HepG2 (cell line): ENCODE results near the gene GNPDA1. TPM values are rescaled to one million over a fixed set of nuclear protein-coding genes. Genes with fewer than 3 reads are reported as not detected.

Experiments used
- ATAC-seq: fragments of 200-7000 bp; cut with Tn5 transposase; 3 replicates; pipeline ENCODE4 v1.9.1; 2020; ENCODE audit warnings: mild to moderate bottlenecking, moderate library complexity
- BruUV-seq: library from RNA; stranded (reverse); fragments of 400-500 nt; replicated peaks from 2 replicates; lab custom pipeline; 2021; lab: Mats Ljungman, UMichigan
- CTCF ChIA-PET: fragments of 300-600 bp; formaldehyde crosslinking; extraction: SDS; loops from one replicate; lab custom pipeline; 2021; ENCODE audit warnings: low total read pairs, inconsistent platforms, low intra/inter-chr PET ratio; lab: Yijun Ruan, JAX
- POLR2A ChIA-PET: fragments of 350-600 bp; sonication (Branson Sonifier 250); formaldehyde crosslinking; loops from one replicate; lab custom pipeline; 2020; ENCODE audit warnings: antibody characterized with exemption, inconsistent platforms; lab: Yijun Ruan, JAX
- DNase-seq: peaks from one replicate; pipeline ENCODE4 v3.0.0-alpha.2; 2015; ENCODE audit warnings: low spot score
- FAIRE-seq: peaks from 3 replicates; lab custom pipeline; 2011; peaks lifted over from hg19 to GRCh38; lab: Jason Lieb, UNC
- H2AFZ ChIP-seq: one replicate; pipeline ENCODE4 v1.6.1; 2011; ENCODE audit warnings: low read length, inconsistent platforms
- H3K27ac ChIP-seq: fragments of 300-600 bp; 3 replicates; pipeline ENCODE4 v1.8.0; 2011; ENCODE audit warnings: mixed run types, mild to moderate bottlenecking, mixed read lengths, low read length, inconsistent platforms; ENCODE audit not compliant: insufficient read depth; ENCODE audit errors: extremely low read length
- H3K27me3 ChIP-seq, 2 experiments: fragments of 200-600 bp in 1 of 2; 2 replicates in 1 of 2; 3 replicates in 1 of 2; pipeline versions ENCODE4 v1.6.0 to v1.8.0; 2011; ENCODE audit warnings: low read length in 2 of 2, mild to moderate bottlenecking in 2 of 2, moderate library complexity in 2 of 2, inconsistent platforms in 1 of 2; ENCODE audit not compliant: insufficient read depth in 2 of 2, control insufficient read depth in 1 of 2
- H3K36me3 ChIP-seq, 2 experiments: fragments of 200-600 bp in 1 of 2; replicated peaks in 1 of 2; 2 replicates in 1 of 2; 3 replicates in 1 of 2; pipeline versions ENCODE4 v1.5.1 to v1.8.0; 2011; ENCODE audit warnings: low read length in 2 of 2, inconsistent platforms in 1 of 2; ENCODE audit not compliant: insufficient read depth in 2 of 2, control insufficient read depth in 1 of 2
- H3K4me1 ChIP-seq: 2 replicates; pipeline ENCODE4 v1.5.1; 2012; ENCODE audit warnings: low read length, inconsistent platforms; ENCODE audit not compliant: insufficient read depth
- H3K4me2 ChIP-seq: 2 replicates; pipeline ENCODE4 v1.6.0; 2011; ENCODE audit warnings: low read depth, low read length, inconsistent platforms
- H3K4me3 ChIP-seq, 3 experiments: fragments of 200-600 bp in 1 of 3; sonication (generic), shearing (Covaris generic) in 1 of 3; replicated peaks in 1 of 3; 2 replicates each; pipeline ENCODE4 v1.5.1; 2011 to 2016; ENCODE audit warnings: low read length in 3 of 3, inconsistent platforms in 2 of 3, low read depth in 2 of 3, mild to moderate bottlenecking in 2 of 3, control low read depth in 1 of 3, mixed read lengths in 1 of 3; ENCODE audit not compliant: insufficient read depth in 1 of 3
- H3K79me2 ChIP-seq: one replicate; pipeline ENCODE4 v1.6.1; 2011; ENCODE audit warnings: low read length, inconsistent platforms; ENCODE audit not compliant: insufficient read depth
- H3K9ac ChIP-seq: 2 replicates; pipeline ENCODE4 v1.6.0; 2011; ENCODE audit warnings: mild to moderate bottlenecking, low read depth, low read length, inconsistent platforms; ENCODE audit not compliant: insufficient read depth
- H3K9me3 ChIP-seq: 2 replicates; pipeline ENCODE4 v1.5.1; 2012; ENCODE audit warnings: mild to moderate bottlenecking, low read length
- H4K20me1 ChIP-seq: 2 replicates; pipeline ENCODE4 v1.6.0; 2011; ENCODE audit warnings: inconsistent platforms, mild to moderate bottlenecking, low read length, moderate library complexity; ENCODE audit not compliant: insufficient read depth
- ATF6 ChIP-seq: sonication (generic); formaldehyde crosslinking; conservative IDR thresholded peaks from 2 replicates; pipeline ENCODE4 v1.4.0; 2020; ENCODE audit warnings: missing genetic modification reagents
- CEBPG ChIP-seq: IDR thresholded peaks from 2 replicates; pipeline ENCODE4 v1.6.1; 2016
- CENPX ChIP-seq: sonication (generic); formaldehyde crosslinking; IDR thresholded peaks from 2 replicates; pipeline ENCODE4 v1.9.0; 2021; ENCODE audit warnings: mild to moderate bottlenecking, missing genetic modification reagents, moderate library complexity
- ERF ChIP-seq: IDR thresholded peaks from 2 replicates; pipeline ENCODE4 v1.6.1; 2018; ENCODE audit warnings: missing biosample characterization, missing genetic modification reagents
- HIVEP1 ChIP-seq: sonication (generic); formaldehyde crosslinking; IDR thresholded peaks from 2 replicates; pipeline ENCODE4 v1.4.0; 2020; ENCODE audit warnings: mild to moderate bottlenecking, missing genetic modification reagents
- MYC ChIP-seq: sonication (generic); formaldehyde crosslinking; IDR thresholded peaks from 2 replicates; pipeline ENCODE4 v1.9.0; 2021; ENCODE audit warnings: missing genetic modification reagents, borderline replicate concordance
- NR2F2 ChIP-seq: IDR thresholded peaks from 2 replicates; pipeline ENCODE4 v1.6.1; 2012; ENCODE audit warnings: low read depth, inconsistent platforms, borderline replicate concordance
- RCOR2 ChIP-seq: IDR thresholded peaks from 2 replicates; pipeline ENCODE4 v1.6.1; 2016; ENCODE audit warnings: missing biosample characterization, missing genetic modification reagents
- SRSF1 ChIP-seq: fragments of 200-400 bp; formaldehyde crosslinking; optimal IDR thresholded peaks from 2 replicates; pipeline ENCODE3; 2017; ENCODE audit warnings: mild to moderate bottlenecking, low read depth, low read length, moderate library complexity
- TEAD2 ChIP-seq: sonication (generic); formaldehyde crosslinking; IDR thresholded peaks from 2 replicates; pipeline ENCODE4 v1.9.0; 2021; ENCODE audit warnings: missing genetic modification reagents
- ZBTB8A ChIP-seq: sonication (generic); formaldehyde crosslinking; IDR thresholded peaks from 2 replicates; pipeline ENCODE4 v1.4.0; 2020; ENCODE audit warnings: mild to moderate bottlenecking, low read depth, missing genetic modification reagents, borderline replicate concordance
- ZMAT5 ChIP-seq: sonication (generic); formaldehyde crosslinking; IDR thresholded peaks from 2 replicates; pipeline ENCODE4 v1.5.0; 2020; ENCODE audit warnings: mild to moderate bottlenecking, low read depth, missing genetic modification reagents, borderline replicate concordance
- WGBS: methylation state at CpG from one replicate; pipeline ENCODE4 v1.1.6; 2017; ENCODE audit warnings: low lambda C conversion rate; 5-methylcytosine and 5-hydroxymethylcytosine counted together
- in situ Hi-C: cut with HindIII; loops from 2 replicates; pipeline ENCODE4 v1.10.0; 2017; ENCODE audit warnings: low pct_unique_long_range_greater_than_20kb; ENCODE audit not compliant: extremely low pct_ligation_motif_present
- intact Hi-C: fragments of 100-400 bp; cut with micrococcal nuclease; formaldehyde crosslinking; loops from one replicate; pipeline ENCODE4 v1.10.0; 2022; ENCODE audit not compliant: unreplicated experiment
- polyA plus RNA-seq, 8 experiments: library from polyadenylated mRNA; depleted of rRNA in 3 of 8; stranded (reverse) in 7 of 8; unstranded in 1 of 8; fragments of >200 nt; fragmentation: Illumina TruSeq in 4 of 8; extraction: Trizol in 4 of 8; gene quantifications; 2 replicates each; pipeline versions ENCODE4 v1.2.1 to v1.2.3, GENCODE V29; 2011 to 2016; ENCODE audit warnings: low read depth in 4 of 8, missing spikeins in 1 of 8, mixed read lengths in 1 of 8; ENCODE audit not compliant: insufficient read depth in 1 of 8
- total RNA-seq, 5 experiments: library from RNA; depleted of rRNA; stranded (reverse); fragments of >200 nt; fragmentation: Illumina TruSeq; extraction: Trizol; gene quantifications; 2 replicates each; pipeline ENCODE4 v1.2.3, GENCODE V29; 2016; ENCODE audit warnings: low read depth in 1 of 5
- TF ChIP-seq, protein P1 (sequence below): sonication (generic); formaldehyde crosslinking; IDR thresholded peaks from 2 replicates; pipeline ENCODE4 v1.8.0; 2022; ENCODE audit warnings: missing genetic modification reagents, mild to moderate bottlenecking, inconsistent platforms, borderline replicate concordance
- TF ChIP-seq, protein P2 (sequence below): sonication (generic); formaldehyde crosslinking; IDR thresholded peaks from 2 replicates; pipeline ENCODE4 v1.8.1; 2023; ENCODE audit warnings: mild to moderate bottlenecking, missing genetic modification reagents, borderline replicate concordance

GNPDA1 gene
- total and polyA plus RNA-seq, 2 of the 13 experiments (the other 11 are each of a cell fraction or from before 2014, with no cell fraction given), result 6.0 to 54.1 TPM

- no peak for TF ChIP-seq ATF6
Measured at GRCh38 chr5:142057697-142058056, 44.9 kb upstream of the GNPDA1 start (continued).

GRCh38 chr5:142056816-142057696, 44.2 kb upstream of the GNPDA1 start:
- TF ChIP-seq, protein P1, sequence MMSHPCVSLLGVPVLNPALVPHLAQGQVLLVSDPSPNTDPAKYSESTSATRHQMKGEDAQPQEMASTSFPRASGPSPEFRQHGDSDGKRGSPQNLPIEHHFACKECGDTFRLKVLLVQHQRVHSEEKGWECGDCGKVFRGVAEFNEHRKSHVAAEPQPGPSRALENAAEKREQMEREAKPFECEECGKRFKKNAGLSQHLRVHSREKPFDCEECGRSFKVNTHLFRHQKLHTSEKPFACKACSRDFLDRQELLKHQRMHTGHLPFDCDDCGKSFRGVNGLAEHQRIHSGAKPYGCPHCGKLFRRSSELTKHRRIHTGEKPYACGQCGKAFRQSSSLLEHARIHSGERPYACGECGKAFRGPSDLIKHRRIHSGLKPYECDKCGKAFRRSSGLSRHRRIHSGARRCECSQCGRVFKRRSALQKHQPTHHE (CRISPR knock-in tag), result no peak
- TF ChIP-seq RCOR2 (CRISPR knock-in tag) (no peak), CENPX (no peak), CEBPG (CRISPR knock-in tag) (no peak), MYC (CRISPR knock-in tag) (no peak), ZBTB8A (CRISPR knock-in tag) (no peak), ERF (CRISPR knock-in tag) (no peak), ZMAT5 (CRISPR knock-in tag) (no peak), SRSF1 (no peak), HIVEP1 (CRISPR knock-in tag) (no peak), TEAD2 (no peak), NR2F2 (no peak)
- TF ChIP-seq, protein P2, sequence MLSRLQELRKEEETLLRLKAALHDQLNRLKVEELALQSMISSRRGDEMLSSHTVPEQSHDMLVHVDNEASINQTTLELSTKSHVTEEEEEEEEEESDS (CRISPR knock-in tag), result no peak
- Histone ChIP-seq H3K27ac (no peak overlapping the region), H3K4me3 (no peak overlapping the region), H3K9ac (no peak overlapping the region), H2AFZ (no peak overlapping the region), H3K9me3 (no peaks in the 10 kb centered on the region), H3K4me2 (no peak overlapping the region), H3K4me1 (no peaks in the 10 kb centered on the region), H3K79me2 (no peaks in the 10 kb centered on the region), H4K20me1 (no peaks in the 10 kb centered on the region), H3K27me3 (no peaks in the 10 kb centered on the region; a peak in 2 of 5 replicates), H3K36me3 (no peaks in the 10 kb centered on the region)
- WGBS, result 22% methylated on average over 5 of the region's 5 CpGs
- FAIRE-seq (no peak), ATAC-seq (no peak), DNase-seq (no peak)
- ChIA-PET CTCF (no interaction called here), POLR2A (no interaction called here)
- BruUV-seq, result no TSS peak
- in situ Hi-C loops, result no loop called here
- intact Hi-C loops, result no loop called here
